LHCN-M2 (cell line): ENCODE results near the gene TACO1. TPM values are rescaled to one million over a fixed set of nuclear protein-coding genes. Genes with fewer than 3 reads are reported as not detected.

ENCODE experiments used
- DNase-seq: peaks from one replicate; pipeline ENCODE4 v3.0.0-alpha.2; 2012; ENCODE audit warnings: low read depth
- total RNA-seq: library from RNA; depleted of rRNA; stranded (reverse); fragments of >200 nt; gene quantifications from 2 replicates; pipeline ENCODE4 v1.2.3, GENCODE V29; 2014

The TACO1 gene
- total RNA-seq, 1 experiment from 2014 or later: 18.6 TPM

DNA sequence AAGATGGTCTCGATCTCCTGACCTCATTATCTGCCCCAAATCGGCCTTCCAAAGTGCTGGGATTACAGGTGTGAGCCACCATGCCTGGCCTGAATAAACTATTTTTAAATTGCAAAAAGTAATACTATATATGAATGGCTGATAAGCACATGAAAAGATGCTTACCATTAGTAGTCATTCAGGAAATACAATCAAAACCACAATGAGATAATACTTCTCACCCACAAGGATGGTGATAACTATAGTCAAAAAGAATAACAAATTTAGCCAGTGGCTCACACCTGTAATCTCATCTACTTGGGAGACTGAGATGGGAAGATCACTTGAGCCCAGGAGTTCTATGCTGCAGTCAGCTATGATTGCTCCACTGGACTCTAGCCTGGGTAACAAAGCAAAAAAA, 2.4 kb upstream of the TACO1 start:
- DNase-seq: no peak

DNA sequence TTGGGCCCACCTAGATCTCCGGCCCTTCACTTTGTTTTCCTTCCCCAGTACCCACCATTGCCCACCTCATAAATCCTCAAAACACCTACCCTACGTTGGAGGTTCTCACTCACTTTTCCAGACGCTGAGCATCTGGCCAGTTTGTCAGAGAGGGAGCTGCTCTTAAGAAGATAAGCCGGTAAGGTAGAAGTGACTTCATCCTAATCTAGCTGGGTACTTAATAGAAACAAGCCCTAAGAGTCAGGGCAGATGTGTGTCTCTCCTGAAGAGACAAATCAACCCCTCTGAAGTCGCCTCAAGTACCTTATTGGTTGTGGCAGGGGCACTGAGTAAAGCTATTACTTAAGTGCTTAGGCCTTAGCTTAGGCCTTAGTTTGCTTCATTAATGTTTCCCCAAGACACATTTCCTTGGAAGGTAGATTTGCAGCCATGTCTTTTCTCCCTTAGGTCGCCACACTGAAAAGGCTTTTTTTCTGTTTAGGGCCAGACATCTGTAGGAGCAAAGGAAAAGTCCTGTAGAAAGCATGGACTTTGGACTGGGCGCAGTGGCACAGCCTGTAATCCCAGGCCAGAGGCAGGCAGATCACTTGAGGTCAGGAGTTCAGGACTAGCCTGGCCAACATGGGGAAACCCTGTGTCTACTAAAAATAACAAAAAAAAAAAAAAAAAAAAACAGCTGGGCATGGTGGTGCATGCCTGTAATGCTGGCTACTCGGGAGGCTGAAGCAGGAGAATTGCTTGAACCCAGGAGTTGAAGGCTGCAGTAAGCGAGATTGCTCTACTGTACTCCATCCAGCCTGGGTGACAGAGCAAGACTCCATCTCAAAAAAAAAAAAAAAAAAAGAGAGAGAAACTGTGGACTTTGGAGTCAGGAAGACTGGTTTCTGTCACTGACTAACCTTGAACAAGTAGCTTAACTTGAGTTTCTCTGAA, 1.0 kb downstream of the TACO1 start:
- no peak for DNase-seq

DNA sequence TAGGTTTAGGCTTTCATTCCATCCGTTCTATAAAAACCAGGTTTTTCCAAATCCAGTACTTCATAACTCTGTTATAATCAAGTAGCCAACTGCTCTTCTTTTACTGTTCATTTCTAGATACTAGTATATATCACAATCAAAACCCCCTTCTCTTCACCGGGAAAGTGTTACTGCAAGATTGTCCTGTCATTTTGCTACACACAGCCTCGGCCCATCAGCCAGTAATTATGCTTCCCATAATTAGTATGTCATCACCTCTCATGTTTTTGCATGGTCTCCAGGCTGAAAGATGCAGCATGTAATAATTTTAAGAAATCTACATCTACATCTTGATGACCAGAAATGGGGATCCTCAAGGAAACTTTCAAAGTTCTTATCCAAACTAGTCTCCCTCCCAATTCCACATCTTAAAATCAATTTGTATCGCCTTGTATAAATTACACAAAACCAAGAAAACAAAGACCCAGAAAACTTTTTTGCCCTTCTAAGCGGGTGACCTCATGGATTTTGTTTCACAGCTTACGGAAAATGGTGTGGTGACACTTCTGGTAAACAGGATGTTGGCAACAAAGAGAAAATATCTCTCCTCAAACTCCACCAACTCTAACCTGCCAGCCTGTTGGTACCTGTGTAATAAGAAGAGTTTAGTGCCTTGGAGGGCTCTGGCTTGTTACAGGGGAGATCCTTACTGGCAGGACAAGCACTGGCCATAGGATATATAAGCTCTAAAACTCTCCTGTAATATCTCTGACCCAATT, 9.3 kb downstream of the TACO1 start:
- no peak for DNase-seq

DNA sequence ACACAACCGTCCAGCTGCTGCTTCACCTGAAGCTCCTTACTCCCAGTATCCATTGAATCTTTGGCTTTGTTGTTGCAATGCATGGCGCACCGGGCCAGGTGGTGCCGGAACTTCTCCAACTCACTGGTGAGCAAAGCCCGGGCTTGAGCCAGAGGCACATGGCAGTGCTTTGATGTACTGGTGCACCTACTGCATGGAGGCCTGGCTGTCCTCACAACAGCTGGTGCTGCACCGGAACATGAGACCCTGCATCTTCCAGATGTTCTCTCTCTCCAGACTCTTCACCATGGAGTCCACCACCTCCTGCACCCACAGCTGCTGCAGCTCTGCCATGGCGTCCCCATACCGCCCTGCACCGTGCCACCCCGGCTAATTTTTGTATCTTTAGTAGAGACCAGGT, 10.2 kb downstream of the TACO1 start:
- no peak for DNase-seq

DNA sequence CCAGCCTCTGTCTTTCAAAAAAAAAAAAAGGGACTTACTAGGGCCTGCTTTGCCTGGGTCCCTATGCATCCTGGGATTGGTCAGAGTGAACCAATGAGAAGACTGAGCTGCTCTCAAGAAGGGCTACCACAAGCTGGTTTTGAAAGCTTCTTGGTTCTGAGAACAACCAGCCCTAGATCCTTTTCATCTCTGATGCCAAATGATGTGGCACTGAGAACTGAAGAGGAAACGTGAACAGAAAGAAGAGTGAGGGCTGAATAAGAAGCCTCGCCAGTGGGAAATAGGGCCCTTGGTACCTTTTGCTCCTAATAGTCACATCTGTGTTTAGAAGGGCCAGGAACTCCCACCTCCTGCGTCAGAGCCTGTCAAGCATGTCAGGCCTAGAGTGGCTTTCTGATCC, 10.7 kb downstream of the TACO1 start:
- no peak for DNase-seq

DNA sequence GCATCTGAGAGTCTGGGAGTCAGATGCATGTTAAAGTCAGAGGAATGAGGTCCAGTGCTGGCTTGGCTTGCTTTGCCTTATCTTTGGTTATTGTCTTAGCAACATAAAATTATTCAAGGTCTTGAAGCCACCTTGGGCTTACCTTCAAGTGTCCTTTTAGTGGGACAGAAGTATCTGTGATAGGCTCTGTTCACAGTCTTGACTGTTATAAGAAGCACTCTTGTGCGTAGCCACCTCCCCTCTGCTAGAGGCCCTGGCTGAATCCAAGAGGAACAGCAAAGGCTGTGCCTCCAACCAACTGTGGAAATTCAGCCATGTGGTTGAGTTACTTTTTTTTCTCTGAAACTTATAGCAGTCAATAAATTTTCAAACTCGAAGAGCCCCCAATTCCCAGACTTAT, 13.0 kb downstream of the TACO1 start:
- no peak for DNase-seq

DNA sequence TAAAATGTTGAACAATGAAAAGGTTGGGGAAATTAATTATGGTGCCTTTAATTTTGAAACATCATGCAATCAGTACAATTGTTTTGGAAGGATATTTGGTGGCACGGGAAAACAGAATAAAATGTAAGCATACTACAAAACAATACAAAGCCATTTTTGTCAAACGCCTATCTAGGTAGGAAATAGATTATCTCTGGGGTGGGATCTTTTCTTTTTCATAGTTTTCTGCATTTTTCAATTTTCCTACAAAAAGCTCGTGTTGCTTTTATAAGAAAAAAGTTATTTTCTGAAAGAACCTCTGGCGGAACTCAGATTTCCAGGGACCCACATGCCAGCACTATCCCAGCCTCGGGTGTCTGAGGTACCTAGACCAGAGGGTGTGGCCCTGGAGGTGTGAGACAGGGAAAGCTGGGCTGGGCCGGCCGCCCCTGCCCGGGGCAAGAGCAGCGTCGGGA, 20.6 kb downstream of the TACO1 start:
- no peak for DNase-seq

DNA sequence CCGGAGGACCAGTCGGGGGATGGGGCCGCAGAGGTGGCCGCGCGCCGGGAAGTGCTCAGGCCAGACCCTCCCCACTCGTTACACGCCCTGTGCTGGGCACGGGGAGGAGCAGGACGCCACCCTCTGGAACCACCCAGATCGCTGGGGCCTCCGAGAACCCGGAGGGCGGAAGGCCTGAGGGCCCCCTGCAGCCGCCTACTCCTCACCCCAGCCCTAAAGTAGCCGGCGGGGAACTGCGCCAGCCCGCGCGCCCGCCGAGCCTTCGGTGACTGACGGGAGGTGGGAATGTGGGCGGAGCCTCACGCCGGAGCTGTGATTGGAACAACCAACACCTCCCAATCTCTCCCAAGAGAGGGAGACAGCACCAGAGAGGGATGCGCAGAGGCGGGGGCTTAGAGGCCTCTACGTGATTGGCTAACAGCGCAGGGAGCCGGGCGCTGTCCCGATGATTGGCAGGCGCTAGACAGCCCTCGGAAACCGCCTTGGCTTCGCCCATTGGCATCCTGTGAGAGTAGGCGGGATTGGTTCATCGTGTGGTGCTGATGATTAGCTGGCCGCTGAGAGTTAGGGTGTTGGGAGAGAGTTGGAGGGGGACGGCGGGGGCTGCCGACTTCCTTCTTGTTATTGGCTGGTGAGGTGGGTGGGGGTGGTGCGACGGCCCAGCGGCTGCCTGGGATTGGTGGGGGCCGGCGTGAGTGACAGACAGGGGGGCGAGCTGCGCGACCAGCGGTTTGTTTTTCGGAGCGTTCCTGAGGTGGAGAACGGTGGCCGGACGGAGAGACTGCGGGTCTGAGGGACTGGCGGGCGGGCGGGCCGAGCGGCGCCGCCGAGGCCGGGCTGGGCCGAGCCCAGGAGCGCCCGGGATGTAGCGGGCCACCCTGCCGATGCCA, 21.2 kb downstream of the TACO1 start, which contains the start of gene MAP3K3:
Gene MAP3K3, plus strand, starts transcription at position 734 of the 890 bp plus-strand sequence. CDS start 343 bp downstream, outside the sequence.
- DNase-seq: peak; percentile 100

DNA sequence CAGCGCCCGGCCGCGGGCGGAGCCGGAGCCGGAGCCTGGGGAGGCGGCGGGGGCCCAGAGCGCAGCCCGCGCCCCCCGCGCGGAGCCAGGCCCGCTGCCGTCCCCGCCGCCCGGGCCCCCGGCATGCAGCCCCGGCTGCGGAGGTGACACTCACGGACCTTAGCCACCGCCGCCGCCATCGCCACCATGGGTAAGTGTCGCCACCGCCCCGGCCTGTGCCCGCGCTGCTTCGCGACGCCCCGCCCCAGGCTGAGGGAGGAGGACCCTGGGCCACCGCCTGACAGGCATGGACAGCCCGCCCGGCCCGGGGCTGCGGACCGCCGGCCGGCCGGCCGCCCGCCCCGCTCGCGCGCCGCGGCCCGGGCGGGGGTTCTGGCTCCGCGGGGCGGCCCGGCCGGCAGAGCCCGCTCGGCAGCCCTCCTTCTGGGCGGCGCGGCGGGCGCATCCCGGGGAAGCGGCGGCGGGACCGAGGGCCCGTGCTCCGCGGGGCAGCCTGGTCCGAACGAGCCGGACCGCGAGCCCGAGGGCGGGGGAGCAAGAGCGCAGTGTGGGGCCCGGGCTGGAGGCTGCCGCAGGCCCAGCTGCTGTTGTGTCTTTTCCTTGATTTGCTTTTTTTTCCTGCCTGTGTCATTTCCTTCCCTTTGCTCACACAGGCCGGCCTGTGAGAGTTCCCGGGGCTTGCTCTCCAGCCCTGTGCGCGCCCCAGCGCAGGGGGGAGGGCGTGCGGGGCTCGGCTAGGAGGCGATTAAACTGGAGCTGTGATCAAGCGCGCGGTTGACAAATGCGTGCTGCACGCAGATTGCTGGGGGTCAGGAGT, 22.1 kb downstream of the TACO1 start:
- DNase-seq: peak; percentile 68

DNA sequence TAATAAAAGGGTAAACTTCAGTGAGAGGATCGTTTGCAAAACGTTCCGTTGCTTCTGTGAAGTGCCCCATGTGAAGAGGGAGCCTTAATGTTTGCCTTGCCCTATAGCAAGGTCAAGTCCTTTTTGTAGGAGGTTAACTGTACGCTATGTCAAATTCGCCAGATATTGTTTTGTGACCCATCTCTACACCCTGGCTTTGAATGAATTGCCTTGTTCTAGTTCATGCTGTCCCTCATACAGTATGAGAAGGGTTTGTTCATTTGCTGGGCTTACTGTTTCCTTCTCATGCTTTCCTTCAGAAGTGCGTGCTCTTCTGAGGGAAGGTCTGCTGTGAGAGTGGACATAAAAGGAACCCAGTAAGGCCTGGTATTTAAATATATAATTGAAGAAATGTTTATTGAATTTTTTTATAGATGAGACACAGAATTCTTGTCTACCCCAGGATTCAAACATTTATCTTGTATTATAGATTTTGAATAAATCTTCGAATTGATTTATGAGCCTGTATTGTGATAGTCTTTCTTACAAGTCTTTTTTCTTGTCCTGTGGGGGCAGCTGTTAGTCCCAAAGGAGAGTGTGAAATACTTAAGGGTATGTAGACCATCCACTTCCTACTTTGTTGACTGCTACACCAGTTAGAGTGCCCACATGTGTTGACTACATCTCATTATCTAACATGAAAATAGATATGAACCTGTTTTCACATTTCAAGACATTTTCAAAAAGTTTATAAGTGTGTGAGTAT, 23.3 kb downstream of the TACO1 start:
- DNase-seq: no peak

DNA sequence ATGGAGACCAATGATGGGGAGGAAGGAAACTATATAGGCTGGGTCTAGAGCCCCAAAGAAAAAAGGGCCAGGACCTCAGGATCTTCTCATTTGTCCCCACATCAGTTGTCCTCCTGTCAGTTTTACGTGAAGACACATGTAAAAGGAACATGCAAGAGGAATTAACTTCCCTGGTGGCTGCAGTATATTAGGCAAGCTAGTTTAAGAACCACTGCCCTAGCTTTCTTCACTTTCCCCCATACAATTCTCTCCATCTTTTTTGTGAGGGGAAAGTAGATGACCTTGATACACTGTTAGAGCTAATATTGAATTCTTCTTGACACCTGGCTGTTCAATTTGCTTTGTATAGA, 23.8 kb downstream of the TACO1 start:
- DNase-seq: no peak

DNA sequence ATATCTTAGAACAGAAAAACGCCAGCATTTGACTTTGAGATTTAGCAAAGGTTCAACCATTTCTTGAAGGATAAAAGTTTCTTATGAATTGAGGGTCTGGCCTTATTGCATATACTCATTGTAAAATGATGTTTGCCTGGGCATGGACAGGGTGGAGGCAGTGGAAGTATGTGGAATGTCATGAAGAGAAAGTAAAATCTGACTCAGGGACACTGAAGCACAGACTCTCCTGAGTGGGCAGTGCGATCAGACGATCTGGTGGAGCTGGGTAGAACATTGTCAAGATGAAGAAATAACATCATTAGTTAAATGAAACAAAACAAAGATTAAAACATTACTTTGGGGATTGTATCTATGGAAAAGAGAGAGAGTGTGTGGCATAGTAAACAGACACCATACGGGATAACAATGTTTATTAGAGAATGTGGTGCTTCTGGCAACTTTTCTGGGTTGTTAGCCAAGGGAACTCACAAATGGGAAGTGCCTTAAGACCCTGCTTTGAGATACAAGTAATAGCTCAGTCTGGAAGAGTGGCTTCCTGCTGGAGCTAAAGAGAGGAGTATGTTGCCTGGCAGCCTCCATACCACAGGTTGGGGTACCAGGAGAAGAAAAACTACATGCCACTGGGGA, 26.0 kb downstream of the TACO1 start:
- no peak for DNase-seq

DNA sequence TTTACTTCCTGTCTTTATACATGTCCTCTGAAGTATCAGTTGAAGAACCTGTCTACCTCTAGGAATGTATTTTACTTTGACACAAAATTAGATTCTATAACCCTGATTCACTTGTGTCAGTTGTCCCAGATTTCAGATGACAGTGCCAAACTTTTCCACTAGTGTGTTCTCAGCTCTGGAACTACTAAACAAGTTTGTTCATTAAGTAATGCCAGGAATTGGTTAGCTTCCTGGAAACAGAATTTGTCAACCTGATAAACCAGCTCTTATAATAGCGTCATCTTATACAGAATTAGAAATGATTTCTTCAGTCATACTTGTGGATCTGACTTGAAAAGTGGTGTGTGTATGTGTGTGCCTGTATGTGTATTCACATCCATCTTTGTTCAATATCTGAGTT, 28.9 kb downstream of the TACO1 start:
- no peak for DNase-seq

DNA sequence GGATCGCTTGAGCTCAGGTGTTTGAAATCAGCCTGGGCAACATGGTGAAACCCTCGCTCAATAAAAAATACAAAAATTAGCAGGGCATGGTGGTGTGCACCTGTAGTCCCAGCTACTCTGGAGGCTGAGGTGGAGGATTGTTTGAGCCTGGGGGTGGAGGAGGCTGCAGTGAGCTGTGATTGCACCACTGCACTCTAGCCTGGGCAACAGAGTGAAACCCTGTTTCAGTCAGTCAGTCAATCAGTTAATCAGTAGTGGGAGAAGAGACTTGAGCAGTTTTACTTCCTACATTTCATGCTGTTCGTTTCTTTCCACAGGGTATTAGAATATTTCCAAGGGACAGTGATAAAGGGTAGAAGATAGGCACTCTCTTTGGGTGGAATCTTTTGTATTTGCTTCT, 30.4 kb downstream of the TACO1 start:
- no peak for DNase-seq

DNA sequence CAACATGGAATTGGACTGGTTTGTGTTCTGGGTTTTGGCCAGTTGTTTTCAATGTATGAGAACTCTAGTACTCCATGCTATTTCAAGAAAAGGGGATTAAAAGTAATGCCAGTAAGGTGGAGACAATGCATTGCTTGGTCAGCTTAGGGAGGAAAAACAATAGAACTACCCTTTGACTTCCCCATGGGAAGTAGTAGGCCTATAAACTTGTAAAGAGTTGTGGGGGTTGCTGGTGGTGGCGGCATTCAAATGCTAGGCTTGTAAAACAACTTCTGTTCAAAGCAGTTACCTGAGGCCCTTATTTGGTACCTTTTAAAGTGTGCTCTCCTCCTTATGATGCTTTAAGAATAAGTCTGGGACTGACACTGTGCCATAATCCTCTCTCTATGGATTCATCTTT, 30.9 kb downstream of the TACO1 start:
- DNase-seq: no peak

DNA sequence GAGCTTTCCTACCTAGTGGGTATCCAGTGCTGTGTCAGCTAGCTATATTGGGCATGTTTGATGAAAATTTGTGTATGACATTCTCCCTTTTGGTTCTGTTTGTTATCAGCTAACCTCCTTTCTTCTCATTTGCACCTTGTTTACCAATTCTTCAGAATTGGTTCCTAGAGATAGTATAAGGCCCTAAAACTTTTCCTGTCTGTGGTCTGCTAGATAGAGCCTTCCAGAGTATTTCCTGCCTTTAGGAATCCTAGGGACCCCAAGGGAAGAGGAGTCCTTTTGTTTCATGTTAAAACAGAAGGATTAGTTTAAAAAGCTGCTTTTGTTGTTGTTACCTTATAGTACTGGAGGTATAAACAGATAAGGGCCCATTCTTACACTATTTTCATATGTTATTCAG, 33.0 kb downstream of the TACO1 start:
- no peak for DNase-seq

DNA sequence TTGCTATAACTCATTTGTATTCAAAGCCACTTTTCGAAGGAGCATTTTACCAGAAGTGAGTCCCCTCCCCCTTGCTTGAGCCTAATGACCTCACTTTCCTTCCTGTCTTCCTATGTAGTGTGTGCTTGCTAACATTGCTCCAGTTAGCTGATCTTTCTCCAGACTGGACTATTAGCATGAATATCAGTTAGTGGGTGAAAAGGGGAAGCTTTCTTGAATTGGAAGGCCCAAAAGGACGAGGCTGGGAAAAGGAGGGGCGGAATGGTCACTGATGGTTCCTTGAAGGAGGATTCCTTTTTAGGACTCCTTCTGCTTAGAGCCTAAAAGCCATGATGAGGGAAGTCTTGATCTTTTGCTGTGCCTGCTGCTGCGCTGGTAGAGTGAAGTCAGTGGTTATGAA, 33.5 kb downstream of the TACO1 start:
- no peak for DNase-seq

DNA sequence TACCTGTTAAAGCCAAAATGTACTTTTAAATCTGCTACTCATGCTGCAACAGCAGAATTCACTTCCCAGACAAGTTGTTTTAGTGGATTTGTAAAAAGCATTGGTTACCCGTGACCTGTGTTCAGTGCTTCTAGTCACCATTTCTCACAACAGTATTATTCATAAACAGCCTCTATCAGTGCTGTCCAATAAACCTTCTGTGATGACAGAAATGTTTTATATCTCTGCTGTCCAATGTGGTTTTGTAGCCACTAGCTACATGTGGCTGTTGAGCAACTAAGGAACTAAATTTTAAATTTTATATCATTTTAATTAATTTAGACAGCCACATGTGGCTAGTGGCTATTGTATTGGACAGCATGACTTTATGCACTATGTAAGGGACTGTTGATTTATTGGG, 34.1 kb downstream of the TACO1 start:
- no peak for DNase-seq

DNA sequence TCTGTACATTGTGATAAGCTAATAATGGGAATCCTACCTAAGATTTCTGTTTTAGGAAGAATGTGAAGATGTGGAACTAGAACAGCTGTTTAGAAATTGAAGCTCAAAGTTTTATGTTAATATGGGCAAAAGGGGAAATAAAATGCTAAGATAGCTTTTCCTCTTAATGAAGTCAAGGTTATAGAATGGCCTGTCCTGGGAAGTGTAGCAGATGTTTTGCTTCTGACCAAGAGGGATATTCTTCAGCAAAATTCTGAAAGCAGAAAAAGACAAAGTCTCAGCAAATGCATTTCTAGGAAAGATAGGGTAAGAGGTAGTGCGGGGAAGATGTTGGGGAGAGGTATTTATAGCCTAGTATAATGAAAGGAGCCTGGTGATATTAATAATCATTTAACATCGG, 34.6 kb downstream of the TACO1 start:
- DNase-seq: no peak

DNA sequence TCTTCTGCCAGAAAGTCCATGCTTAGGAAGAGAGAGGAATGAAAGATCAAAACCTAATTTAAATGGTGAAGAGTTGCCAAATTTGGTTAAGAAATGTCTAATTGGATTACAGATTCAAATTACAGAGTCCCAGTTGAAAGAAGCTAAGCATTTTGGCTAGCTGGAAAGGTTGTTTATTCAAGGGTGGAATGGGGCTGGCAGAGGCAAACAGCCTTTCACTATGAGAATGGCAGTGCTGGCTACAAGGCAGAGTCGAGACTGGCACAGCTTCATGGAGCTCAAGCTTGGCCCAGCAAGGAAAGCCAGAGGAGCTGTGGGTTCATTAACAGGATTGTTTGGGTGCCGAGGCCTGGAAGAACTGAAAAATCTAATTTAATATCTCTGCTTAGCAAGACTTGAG, 35.1 kb downstream of the TACO1 start:
- DNase-seq: no peak
